A549 (cell line): Measurements from ENCODE around the gene CFHR1. TPM values are rescaled to one million over a fixed set of nuclear protein-coding genes. Genes with fewer than 3 reads are reported as not detected.

Experiments
- ATAC-seq, 2 experiments: fragments of 200-7000 bp in 1 of 2; fragments of >200 bp in 1 of 2; cut with Nextera tagmentation in 1 of 2; cut with Tn5 transposase in 1 of 2; 3 replicates each; pipeline versions ENCODE4 v1.8.0 to v1.9.1; 2018 to 2020; ENCODE audit warnings: mild to moderate bottlenecking in 1 of 2, moderate library complexity in 1 of 2
- CTCF ChIA-PET: fragments of 300-600 bp; sonication (Branson Sonifier 250); formaldehyde crosslinking; extraction: SDS; loops from one replicate; lab custom pipeline; 2021; ENCODE audit warnings: antibody characterized with exemption, inconsistent platforms; lab: Yijun Ruan, JAX
- POLR2A ChIA-PET: fragments of 350-600 bp; formaldehyde crosslinking; extraction: SDS; loops from one replicate; lab custom pipeline; 2021; ENCODE audit warnings: antibody characterized with exemption, inconsistent platforms; lab: Yijun Ruan, JAX
- DNase-seq, 2 experiments: peaks; one replicate each; pipeline versions ENCODE4 v3.0.0 to v3.0.0-alpha.2; 2011 to 2016; ENCODE audit warnings: low read depth in 1 of 2, low spot score in 1 of 2
- FAIRE-seq: peaks from 2 replicates; lab custom pipeline; 2011; peaks lifted over from hg19 to GRCh38; lab: Jason Lieb, UNC
- H3K27ac ChIP-seq, 2 experiments: fragments of >200 bp; sonication (Bioruptor Twin); formaldehyde crosslinking; 3 replicates each; pipeline ENCODE4 v1.5.1; 2016 to 2017
- H3K4me1 ChIP-seq: fragments of >200 bp; sonication (Bioruptor Twin); formaldehyde crosslinking; 3 replicates; pipeline ENCODE4 v1.6.1; 2016
- H3K4me2 ChIP-seq: fragments of >200 bp; sonication (Bioruptor Twin); formaldehyde crosslinking; 3 replicates; pipeline ENCODE4 v1.6.1; 2016
- H3K4me3 ChIP-seq: fragments of >200 bp; sonication (Bioruptor Twin); formaldehyde crosslinking; 3 replicates; pipeline ENCODE4 v1.5.1; 2016
- H3K9me3 ChIP-seq: fragments of >200 bp; sonication (Bioruptor Twin); formaldehyde crosslinking; 3 replicates; pipeline ENCODE4 v1.6.1; 2016
- EP300 ChIP-seq, 2 experiments: fragments of >200 bp; sonication (Bioruptor Twin); formaldehyde crosslinking; IDR thresholded peaks; 2 replicates in 1 of 2; 3 replicates in 1 of 2; pipeline ENCODE4 v1.6.1; 2016 to 2017
- ESRRA ChIP-seq: fragments of 150-350 bp; IDR thresholded peaks from 2 replicates; pipeline ENCODE4 v1.6.1; 2014; ENCODE audit warnings: mild to moderate bottlenecking, low read length, borderline replicate concordance
- FOSL2 ChIP-seq, 2 experiments: fragments of 450-650 bp in 1 of 2; fragments of >200 bp in 1 of 2; sonication (Bioruptor Twin) in 1 of 2; formaldehyde crosslinking; IDR thresholded peaks; 2 replicates each; pipeline versions ENCODE4 v1.5.0 to v1.6.1; 2016 to 2020; ENCODE audit warnings: mild to moderate bottlenecking in 1 of 2, moderate library complexity in 1 of 2
- GATA3 ChIP-seq: IDR thresholded peaks from 2 replicates; pipeline ENCODE4 v1.6.1; 2012; ENCODE audit warnings: borderline replicate concordance
- HDAC2 ChIP-seq: fragments of 200-600 bp; sonication (generic); IDR thresholded peaks from 2 replicates; pipeline ENCODE4 v1.6.1; 2016
- HES2 ChIP-seq: fragments of >200 bp; sonication (Bioruptor Twin); formaldehyde crosslinking; IDR thresholded peaks from 2 replicates; pipeline ENCODE4 v1.6.1; 2016
- HOXA7 ChIP-seq: fragments of 250-450 bp; sonication (Bioruptor Pico); IDR thresholded peaks from 2 replicates; pipeline ENCODE4 v1.5.0; 2020; ENCODE audit warnings: mild to moderate bottlenecking, moderate library complexity
- HOXB5 ChIP-seq: fragments of 250-450 bp; sonication (Bioruptor Pico); IDR thresholded peaks from 2 replicates; pipeline ENCODE4 v1.5.0; 2020; ENCODE audit warnings: mild to moderate bottlenecking, moderate library complexity
- JUNB ChIP-seq: fragments of >200 bp; sonication (Bioruptor Twin); formaldehyde crosslinking; IDR thresholded peaks from 2 replicates; pipeline ENCODE4 v1.6.1; 2016
- KDM1A ChIP-seq: fragments of 200-600 bp; sonication (generic); IDR thresholded peaks from 2 replicates; pipeline ENCODE4 v1.6.1; 2016; ENCODE audit warnings: low read depth, mild to moderate bottlenecking
- KDM5A ChIP-seq: fragments of 200-600 bp; sonication (generic); IDR thresholded peaks from 2 replicates; pipeline ENCODE4 v1.6.1; 2016; ENCODE audit warnings: antibody characterized with exemption, mild to moderate bottlenecking
- MAFK ChIP-seq: fragments of 450-650 bp; IDR thresholded peaks from 2 replicates; pipeline ENCODE4 v1.6.1; 2014; ENCODE audit not compliant: partially characterized antibody
- NFE2L2 ChIP-seq: fragments of 150-350 bp; conservative IDR thresholded peaks from 2 replicates; pipeline ENCODE4 v1.6.1; 2014; ENCODE audit warnings: low read length
- POLR2A ChIP-seq: IDR thresholded peaks from 2 replicates; pipeline ENCODE4 v1.6.1; 2012; ENCODE audit warnings: mild to moderate bottlenecking, low read length
- RARB ChIP-seq: fragments of 250-450 bp; sonication (Bioruptor Pico); IDR thresholded peaks from 2 replicates; pipeline ENCODE4 v1.8.0; 2021; ENCODE audit warnings: mild to moderate bottlenecking, moderate library complexity
- RCOR1 ChIP-seq: fragments of 150-350 bp; IDR thresholded peaks from 2 replicates; pipeline ENCODE4 v1.6.1; 2014; ENCODE audit warnings: antibody characterized with exemption, low read length, low read depth
- SREBF2 ChIP-seq: fragments of 450-650 bp; IDR thresholded peaks from 2 replicates; pipeline ENCODE4 v1.6.1; 2014; ENCODE audit warnings: mild to moderate bottlenecking, moderate library complexity
- TP53 ChIP-seq: fragments of 250-450 bp; sonication (Bioruptor Pico); IDR thresholded peaks from 2 replicates; pipeline ENCODE4 v1.5.0; 2021; ENCODE audit warnings: mild to moderate bottlenecking, moderate library complexity
- ZNF302 ChIP-seq: fragments of 250-450 bp; sonication (Bioruptor Pico); IDR thresholded peaks from 2 replicates; pipeline ENCODE4 v1.9.0; 2021; ENCODE audit warnings: inconsistent platforms, mild to moderate bottlenecking, moderate library complexity
- ZSCAN20 ChIP-seq: fragments of 250-450 bp; sonication (Bioruptor Pico); IDR thresholded peaks from 2 replicates; pipeline ENCODE4 v1.8.0; 2022; ENCODE audit warnings: mild to moderate bottlenecking, moderate library complexity
- WGBS: methylation state at CpG from one replicate; pipeline ENCODE4 v1.1.6; 2017; ENCODE audit errors: missing lambda C conversion rate; 5-methylcytosine and 5-hydroxymethylcytosine counted together
- polyA plus RNA-seq, 4 experiments: library from polyadenylated mRNA; depleted of rRNA in 3 of 4; stranded (reverse); fragments of >200 nt; fragmentation: RNase III in 1 of 4; extraction: RNeasy Plus Mini Kit Qiagen cat#74134 plus additional on column Dnase treatment in 1 of 4; gene quantifications; 2 replicates in 3 of 4; 3 replicates in 1 of 4; pipeline ENCODE4 v1.2.3, GENCODE V29; 2011 to 2017
- TF ChIP-seq, protein P1 (sequence below): fragments of 450-650 bp; IDR thresholded peaks from 2 replicates; pipeline ENCODE4 v1.6.1; 2014; ENCODE audit warnings: antibody characterized with exemption
- TF ChIP-seq, protein P2 (sequence below): fragments of >200 bp; sonication (Bioruptor Twin); formaldehyde crosslinking; IDR thresholded peaks from 3 replicates; pipeline ENCODE4 v1.5.1; 2016
- TF ChIP-seq, protein P3 (sequence below): fragments of 250-450 bp; sonication (Bioruptor Pico); IDR thresholded peaks from 2 replicates; pipeline ENCODE4 v1.5.0; 2020; ENCODE audit warnings: low read depth, mild to moderate bottlenecking, moderate library complexity
- TF ChIP-seq, protein P4 (sequence below): IDR thresholded peaks from 2 replicates; pipeline ENCODE4 v1.6.1; 2012; ENCODE audit warnings: low read depth, borderline replicate concordance
- TF ChIP-seq, protein P5 (sequence below): IDR thresholded peaks from 2 replicates; pipeline ENCODE4 v1.6.1; 2012
- TF ChIP-seq, protein P6 (sequence below): fragments of >200 bp; sonication (Bioruptor Twin); formaldehyde crosslinking; IDR thresholded peaks from 3 replicates; pipeline ENCODE4 v1.6.1; 2016

The CFHR1 gene
- polyA plus RNA-seq, 2 of the 4 experiments (the other 2 are of a cell fraction) = 0.63 to 2.1 TPM

DNA sequence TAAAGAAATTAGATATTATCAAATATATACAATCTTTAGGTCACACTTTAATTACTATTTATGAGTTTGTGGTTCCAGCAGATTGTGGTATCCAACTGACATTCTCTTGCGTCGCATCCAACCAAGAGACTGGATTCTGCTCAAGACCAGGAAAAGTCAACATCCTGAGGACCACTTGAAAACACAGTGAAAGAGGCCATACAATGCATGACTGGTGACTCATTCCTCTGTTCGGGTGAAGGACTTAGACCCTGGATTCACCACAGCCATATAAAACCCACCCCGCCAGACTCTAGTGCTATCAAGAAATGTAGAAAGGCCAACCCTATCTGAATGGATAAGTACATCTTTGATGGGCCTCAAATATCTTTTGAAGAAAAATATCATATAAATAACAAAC lies 53.9 kb downstream of the CFHR1 start:
- Histone ChIP-seq H3K4me1 (no peaks in the 10 kb centered on the region), H3K27ac (no peak overlapping the region), H3K9me3 (no peaks in the 10 kb centered on the region), H3K4me2 (no peak overlapping the region), H3K4me3 (no peak overlapping the region)
- no peak for TF ChIP-seq EP300 (IDR thresholded peaks at IDR 0.05)
- TF ChIP-seq SREBF2 = no peak
- TF ChIP-seq TP53 (CRISPR knock-in tag) = no peak
- TF ChIP-seq KDM5A = no peak
- TF ChIP-seq, protein P1, sequence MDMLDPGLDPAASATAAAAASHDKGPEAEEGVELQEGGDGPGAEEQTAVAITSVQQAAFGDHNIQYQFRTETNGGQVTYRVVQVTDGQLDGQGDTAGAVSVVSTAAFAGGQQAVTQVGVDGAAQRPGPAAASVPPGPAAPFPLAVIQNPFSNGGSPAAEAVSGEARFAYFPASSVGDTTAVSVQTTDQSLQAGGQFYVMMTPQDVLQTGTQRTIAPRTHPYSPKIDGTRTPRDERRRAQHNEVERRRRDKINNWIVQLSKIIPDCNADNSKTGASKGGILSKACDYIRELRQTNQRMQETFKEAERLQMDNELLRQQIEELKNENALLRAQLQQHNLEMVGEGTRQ = no peak
- TF ChIP-seq POLR2A = no peak
- TF ChIP-seq, protein P2, sequence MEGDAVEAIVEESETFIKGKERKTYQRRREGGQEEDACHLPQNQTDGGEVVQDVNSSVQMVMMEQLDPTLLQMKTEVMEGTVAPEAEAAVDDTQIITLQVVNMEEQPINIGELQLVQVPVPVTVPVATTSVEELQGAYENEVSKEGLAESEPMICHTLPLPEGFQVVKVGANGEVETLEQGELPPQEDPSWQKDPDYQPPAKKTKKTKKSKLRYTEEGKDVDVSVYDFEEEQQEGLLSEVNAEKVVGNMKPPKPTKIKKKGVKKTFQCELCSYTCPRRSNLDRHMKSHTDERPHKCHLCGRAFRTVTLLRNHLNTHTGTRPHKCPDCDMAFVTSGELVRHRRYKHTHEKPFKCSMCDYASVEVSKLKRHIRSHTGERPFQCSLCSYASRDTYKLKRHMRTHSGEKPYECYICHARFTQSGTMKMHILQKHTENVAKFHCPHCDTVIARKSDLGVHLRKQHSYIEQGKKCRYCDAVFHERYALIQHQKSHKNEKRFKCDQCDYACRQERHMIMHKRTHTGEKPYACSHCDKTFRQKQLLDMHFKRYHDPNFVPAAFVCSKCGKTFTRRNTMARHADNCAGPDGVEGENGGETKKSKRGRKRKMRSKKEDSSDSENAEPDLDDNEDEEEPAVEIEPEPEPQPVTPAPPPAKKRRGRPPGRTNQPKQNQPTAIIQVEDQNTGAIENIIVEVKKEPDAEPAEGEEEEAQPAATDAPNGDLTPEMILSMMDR = no peak
- TF ChIP-seq, protein P3, sequence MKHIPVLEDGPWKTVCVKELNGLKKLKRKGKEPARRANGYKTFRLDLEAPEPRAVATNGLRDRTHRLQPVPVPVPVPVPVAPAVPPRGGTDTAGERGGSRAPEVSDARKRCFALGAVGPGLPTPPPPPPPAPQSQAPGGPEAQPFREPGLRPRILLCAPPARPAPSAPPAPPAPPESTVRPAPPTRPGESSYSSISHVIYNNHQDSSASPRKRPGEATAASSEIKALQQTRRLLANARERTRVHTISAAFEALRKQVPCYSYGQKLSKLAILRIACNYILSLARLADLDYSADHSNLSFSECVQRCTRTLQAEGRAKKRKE (CRISPR knock-in tag) = no peak
- TF ChIP-seq JUNB = no peak
- no peak for TF ChIP-seq HES2
- no peak for TF ChIP-seq HOXB5
- TF ChIP-seq GATA3 = no peak
- TF ChIP-seq ZNF302 (CRISPR knock-in tag) = no peak
- TF ChIP-seq ESRRA = no peak
- TF ChIP-seq, protein P4, sequence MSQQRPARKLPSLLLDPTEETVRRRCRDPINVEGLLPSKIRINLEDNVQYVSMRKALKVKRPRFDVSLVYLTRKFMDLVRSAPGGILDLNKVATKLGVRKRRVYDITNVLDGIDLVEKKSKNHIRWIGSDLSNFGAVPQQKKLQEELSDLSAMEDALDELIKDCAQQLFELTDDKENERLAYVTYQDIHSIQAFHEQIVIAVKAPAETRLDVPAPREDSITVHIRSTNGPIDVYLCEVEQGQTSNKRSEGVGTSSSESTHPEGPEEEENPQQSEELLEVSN = no peak
- TF ChIP-seq ZSCAN20 = no peak
- WGBS = 71% methylated on average over 4 of the region's 4 CpGs
- FAIRE-seq (no peak), ATAC-seq (no peak), DNase-seq (no peak)
- ChIA-PET POLR2A (no interaction called here), CTCF (no interaction called here)

DNA sequence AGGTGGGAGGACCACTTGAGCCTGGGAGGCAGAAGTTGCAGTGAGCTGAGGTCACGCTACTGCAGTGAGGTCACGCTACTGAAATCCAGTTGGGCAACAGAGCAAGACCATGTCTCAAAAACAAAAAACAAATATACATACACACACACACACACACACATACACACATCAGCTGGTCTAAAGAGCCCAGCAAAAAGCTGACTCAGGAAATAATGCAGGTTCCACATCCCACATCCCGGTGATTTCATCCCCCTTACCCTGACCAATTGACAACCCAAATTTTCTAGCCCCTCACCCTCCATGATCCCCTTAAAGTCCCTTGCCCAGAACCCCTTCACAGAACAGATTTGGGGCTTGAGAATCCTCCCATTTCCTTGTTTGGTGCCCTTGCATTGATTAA lies 56.4 kb downstream of the CFHR1 start:
- H3K4me3 ChIP-seq = no peak overlapping the region
- no peaks in the 10 kb centered on the region for H3K4me1 ChIP-seq
- no peaks in the 10 kb centered on the region for H3K9me3 ChIP-seq
- FAIRE-seq = no peak
- CTCF ChIA-PET = no interaction called here
- POLR2A ChIA-PET = no interaction called here
- no peak for TF ChIP-seq KDM1A
- TF ChIP-seq MAFK = peak; percentile 21
- H3K4me2 ChIP-seq = no peak overlapping the region
- no peak for DNase-seq
- WGBS = 80% methylated on average over 3 of the region's 3 CpGs
- H3K27ac ChIP-seq = no peak overlapping the region
- ATAC-seq = no peak

DNA sequence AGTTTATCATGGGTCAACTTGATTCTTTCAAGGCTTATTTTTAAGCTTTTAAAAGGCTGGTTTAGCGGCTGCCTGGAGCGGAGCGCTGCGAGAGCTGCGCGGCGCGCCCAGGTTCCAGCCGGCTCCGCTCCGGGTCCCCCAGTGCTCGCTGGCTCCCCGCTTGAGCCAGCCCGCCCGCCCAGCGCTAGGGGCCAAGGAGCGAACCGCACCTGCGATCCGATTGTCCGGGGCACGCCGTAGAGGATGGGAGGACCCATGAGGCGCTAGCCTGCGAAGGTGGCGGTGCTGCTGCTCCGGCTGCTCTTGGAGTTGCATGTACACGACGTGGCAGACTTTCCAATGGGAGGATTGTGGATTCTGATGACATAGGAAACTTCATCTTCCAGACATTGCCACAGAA lies 58.4 kb downstream of the CFHR1 start:
- no peaks in the 10 kb centered on the region for H3K9me3 ChIP-seq
- no peaks in the 10 kb centered on the region for H3K4me1 ChIP-seq
- H3K4me3 ChIP-seq = peak overlapping the region; percentile 39
- ChIA-PET CTCF (no interaction called here), POLR2A (no interaction called here)
- no peak overlapping the region for H3K27ac ChIP-seq
- peak; percentile 3 to 33 for DNase-seq
- no peak for FAIRE-seq
- peak overlapping the region; percentile 82 for H3K4me2 ChIP-seq
- ATAC-seq = peak; percentile 94
- WGBS = 27% methylated on average over 6 of the region's 29 CpGs
- TF ChIP-seq HDAC2 = no peak
- TF ChIP-seq TP53 (CRISPR knock-in tag) = no peak
- TF ChIP-seq, protein P5, sequence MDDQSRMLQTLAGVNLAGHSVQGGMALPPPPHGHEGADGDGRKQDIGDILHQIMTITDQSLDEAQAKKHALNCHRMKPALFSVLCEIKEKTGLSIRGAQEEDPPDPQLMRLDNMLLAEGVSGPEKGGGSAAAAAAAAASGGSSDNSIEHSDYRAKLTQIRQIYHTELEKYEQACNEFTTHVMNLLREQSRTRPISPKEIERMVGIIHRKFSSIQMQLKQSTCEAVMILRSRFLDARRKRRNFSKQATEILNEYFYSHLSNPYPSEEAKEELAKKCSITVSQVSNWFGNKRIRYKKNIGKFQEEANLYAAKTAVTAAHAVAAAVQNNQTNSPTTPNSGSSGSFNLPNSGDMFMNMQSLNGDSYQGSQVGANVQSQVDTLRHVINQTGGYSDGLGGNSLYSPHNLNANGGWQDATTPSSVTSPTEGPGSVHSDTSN = no peak
- TF ChIP-seq SREBF2 = no peak
- no peak for TF ChIP-seq HOXA7 (CRISPR knock-in tag)
- no peak for TF ChIP-seq RCOR1
- TF ChIP-seq, protein P2 = no peak
- TF ChIP-seq NFE2L2 = no peak
- TF ChIP-seq, protein P6, sequence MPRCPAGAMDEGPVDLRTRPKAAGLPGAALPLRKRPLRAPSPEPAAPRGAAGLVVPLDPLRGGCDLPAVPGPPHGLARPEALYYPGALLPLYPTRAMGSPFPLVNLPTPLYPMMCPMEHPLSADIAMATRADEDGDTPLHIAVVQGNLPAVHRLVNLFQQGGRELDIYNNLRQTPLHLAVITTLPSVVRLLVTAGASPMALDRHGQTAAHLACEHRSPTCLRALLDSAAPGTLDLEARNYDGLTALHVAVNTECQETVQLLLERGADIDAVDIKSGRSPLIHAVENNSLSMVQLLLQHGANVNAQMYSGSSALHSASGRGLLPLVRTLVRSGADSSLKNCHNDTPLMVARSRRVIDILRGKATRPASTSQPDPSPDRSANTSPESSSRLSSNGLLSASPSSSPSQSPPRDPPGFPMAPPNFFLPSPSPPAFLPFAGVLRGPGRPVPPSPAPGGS = no peak
- no peak for TF ChIP-seq GATA3
- TF ChIP-seq, protein P4 = no peak
- no peak for TF ChIP-seq FOSL2 (IDR thresholded peaks at IDR 0.05)
- no peak for TF ChIP-seq FOSL2 (CRISPR knock-in tag; IDR thresholded peaks at IDR 0.05)
- TF ChIP-seq RARB (CRISPR knock-in tag) = no peak
